Esophagus mucosa (tissue), 1 donor: ENCODE data around the gene HOXB1. TPM values are rescaled to one million over a fixed set of nuclear protein-coding genes. Genes with fewer than 3 reads are reported as not detected.
"Not testable (repeated sequence)": the region's sequence is repeated elsewhere in the genome, so short reads cannot be mapped to it uniquely, and the experiment has no call there.

Experiments used
- ATAC-seq: fragments of 200-7000 bp; cut with Tn5 transposase; one replicate; pipeline ENCODE4 v1.9.1; 2020
- total RNA-seq: library from RNA; stranded (reverse); gene quantifications from one replicate; pipeline ENCODE4 v1.2.4, GENCODE V29; 2023
- donor health status: DM: yes; HTN: yes; CAD: no.

The HOXB1 gene
- total RNA-seq, 1 donor from 2014 or later, result 0.24 TPM

- ATAC-seq, result no peak
Measured at GRCh38 chr17:48519427-48519826, 11.4 kb downstream of the HOXB1 start.

- no peak for ATAC-seq
Measured at GRCh38 chr17:48517478-48517877, 13.3 kb downstream of the HOXB1 start.

GRCh38 chr17:48515925-48516900 is 14.6 kb downstream of the HOXB1 start:
- ATAC-seq, result no peak

- no peak for ATAC-seq
Measured at GRCh38 chr17:48514477-48514876, 16.3 kb downstream of the HOXB1 start.

- no peak for ATAC-seq
Measured at GRCh38 chr17:48513666-48514455, 16.9 kb downstream of the HOXB1 start.

- no peak for ATAC-seq
Measured at GRCh38 chr17:48513097-48513496, 17.7 kb downstream of the HOXB1 start.

- ATAC-seq, result peak; percentile 36
Measured at GRCh38 chr17:48510761-48511604, 19.8 kb downstream of the HOXB1 start.

GRCh38 chr17:48510381-48510760 is 20.4 kb downstream of the HOXB1 start:
- no peak for ATAC-seq

- not testable (repeated sequence) for ATAC-seq
Measured at GRCh38 chr17:48509708-48510107, 21.1 kb downstream of the HOXB1 start.

- ATAC-seq, result no peak
Measured at GRCh38 chr17:48506246-48506645, 24.6 kb downstream of the HOXB1 start.

GRCh38 chr17:48505788-48506187 is 25.0 kb downstream of the HOXB1 start:
- ATAC-seq, result peak; percentile 92

- ATAC-seq, result no peak
Measured at GRCh38 chr17:48504953-48505352, 25.9 kb downstream of the HOXB1 start.

GRCh38 chr17:48503747-48504146 is 27.1 kb downstream of the HOXB1 start:
- ATAC-seq, result no peak

GRCh38 chr17:48502901-48503300 is 27.9 kb downstream of the HOXB1 start:
- peak; percentile 38 for ATAC-seq

GRCh38 chr17:48502312-48502711 is 28.5 kb downstream of the HOXB1 start:
- ATAC-seq, result no peak

- ATAC-seq, result no peak
Measured at GRCh38 chr17:48500435-48501426, 30.1 kb downstream of the HOXB1 start.

- peak; percentile 40 for ATAC-seq
Measured at GRCh38 chr17:48499735-48500434, 30.9 kb downstream of the HOXB1 start.

GRCh38 chr17:48499248-48499647 is 31.6 kb downstream of the HOXB1 start:
- ATAC-seq, result peak; percentile 41

- no peak for ATAC-seq
Measured at GRCh38 chr17:48498164-48498850, 32.5 kb downstream of the HOXB1 start.

GRCh38 chr17:48497103-48497502 is 33.7 kb downstream of the HOXB1 start:
- ATAC-seq, result no peak
